NCI-H524 (cell line): ENCODE measurements around the gene SMYD3.
"Not testable (repeated sequence)": the region's sequence is repeated elsewhere in the genome, so short reads cannot be mapped to it uniquely, and the experiment has no call there.

Source experiments
- DNase-seq, 2 experiments: peaks; one replicate each; lab custom pipeline; 2025; lab: John Stamatoyannopoulos, UW

The SMYD3 gene

GRCh38 chr1:246032031-246032551 is 475.0 kb downstream of the SMYD3 start:
- peak in 1 of 2 experiments; percentile 55 for DNase-seq

GRCh38 chr1:246029616-246030015 is 477.5 kb downstream of the SMYD3 start:
- DNase-seq: no peak

- DNase-seq: not testable (repeated sequence)
Measured at GRCh38 chr1:246024118-246024517, 483.0 kb downstream of the SMYD3 start.

DNA sequence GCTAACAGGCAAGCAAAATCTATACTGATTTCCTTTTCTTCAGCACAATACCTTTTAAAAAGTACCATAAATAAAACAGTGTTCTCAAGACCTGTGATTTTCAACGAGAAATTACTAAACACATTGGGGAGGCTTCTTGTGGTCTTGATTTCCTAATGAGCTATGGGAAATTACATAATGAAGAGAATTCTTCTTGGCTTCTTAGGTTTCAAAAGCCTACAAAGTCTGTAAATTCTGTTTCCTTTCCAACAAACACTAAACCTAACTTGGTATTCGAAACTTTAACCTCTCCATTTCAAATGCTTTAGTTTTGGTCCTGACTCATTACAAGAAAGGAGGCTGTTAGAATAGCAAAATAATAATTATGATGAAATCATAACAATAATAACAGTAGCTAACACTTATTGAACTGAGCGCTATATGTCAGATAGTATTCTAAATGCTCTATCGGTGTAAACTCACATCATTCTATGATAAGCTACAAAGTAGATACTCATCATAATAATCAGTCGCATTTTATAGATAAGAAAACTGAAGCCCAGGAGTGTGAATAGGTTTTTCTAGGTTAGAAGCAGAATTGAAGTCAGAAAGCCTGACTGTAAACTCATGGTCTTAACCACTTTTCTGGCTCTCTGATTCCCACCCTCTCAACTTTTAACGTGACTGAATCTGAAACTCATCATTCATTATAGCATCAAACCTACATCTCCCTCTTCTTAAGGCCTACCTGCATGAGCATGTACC is 486.7 kb downstream of the SMYD3 start:
- no peak for DNase-seq

- no peak for DNase-seq
Measured at GRCh38 chr1:246018146-246018545, 488.9 kb downstream of the SMYD3 start.

DNA sequence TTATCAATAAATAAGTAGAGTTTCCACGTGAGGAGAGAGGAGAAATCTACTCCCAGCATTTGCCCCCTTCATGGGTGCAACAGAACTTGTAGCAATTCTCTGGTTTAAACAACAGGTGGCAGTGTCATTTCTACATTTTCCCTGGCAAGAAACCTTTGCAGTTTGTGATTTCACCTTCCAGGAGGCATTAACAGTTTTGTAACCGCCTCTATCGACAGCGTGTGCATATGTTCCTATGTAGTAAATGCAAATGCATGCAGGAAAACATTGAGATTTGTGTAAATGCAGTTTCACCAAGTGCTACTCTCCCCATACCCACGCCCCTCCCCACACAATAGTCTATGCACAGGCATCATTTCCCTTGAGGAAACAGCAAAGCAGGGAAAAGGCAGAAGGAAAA is 494.7 kb downstream of the SMYD3 start:
- DNase-seq: peak in 1 of 2 experiments; percentile 71

GRCh38 chr1:246010386-246010785 is 496.7 kb downstream of the SMYD3 start:
- DNase-seq: no peak

DNA sequence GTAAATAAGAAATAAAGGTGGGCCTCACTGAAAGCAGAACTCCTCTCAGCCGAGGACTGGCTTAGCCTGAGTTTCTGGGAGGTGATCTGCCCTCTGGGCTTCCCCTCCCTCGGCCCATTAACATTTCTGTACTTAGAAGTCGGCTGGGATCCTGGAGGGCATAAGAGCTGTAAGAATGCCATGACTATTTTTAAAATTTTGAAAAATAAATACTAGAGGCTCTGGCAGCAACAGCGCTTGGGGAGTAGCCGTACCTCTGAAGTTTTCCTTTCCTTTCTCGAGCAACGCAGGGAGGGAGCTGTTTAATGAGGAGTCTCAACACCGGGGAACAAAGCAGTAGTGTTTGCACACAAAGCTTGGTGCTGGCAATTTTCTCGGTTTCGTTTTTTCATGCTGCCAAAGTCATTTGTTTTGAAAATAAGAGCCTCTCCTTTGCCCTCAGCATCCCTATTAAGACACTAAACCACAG is 498.7 kb downstream of the SMYD3 start:
- DNase-seq: no peak

GRCh38 chr1:246005067-246005466 is 502.0 kb downstream of the SMYD3 start:
- DNase-seq: no peak

DNA sequence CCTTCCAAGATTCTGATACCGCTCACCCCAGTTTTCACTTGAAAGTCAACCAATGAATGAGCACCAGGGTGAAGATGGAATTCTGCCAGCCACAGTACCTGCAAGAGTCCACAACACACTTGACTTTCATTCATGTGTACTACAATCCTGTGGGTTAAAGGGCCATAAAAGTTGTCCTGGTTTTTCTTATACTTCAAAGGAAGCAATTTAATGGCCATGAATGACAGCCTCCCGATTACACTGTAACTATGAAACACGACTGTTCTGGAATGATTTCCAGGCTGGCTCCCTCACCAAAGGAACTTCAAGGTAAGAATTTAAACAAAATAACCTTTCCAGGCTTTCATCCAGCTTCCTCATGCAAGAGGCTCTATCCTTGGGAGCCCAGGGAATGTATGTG is 502.8 kb downstream of the SMYD3 start:
- DNase-seq: no peak

DNA sequence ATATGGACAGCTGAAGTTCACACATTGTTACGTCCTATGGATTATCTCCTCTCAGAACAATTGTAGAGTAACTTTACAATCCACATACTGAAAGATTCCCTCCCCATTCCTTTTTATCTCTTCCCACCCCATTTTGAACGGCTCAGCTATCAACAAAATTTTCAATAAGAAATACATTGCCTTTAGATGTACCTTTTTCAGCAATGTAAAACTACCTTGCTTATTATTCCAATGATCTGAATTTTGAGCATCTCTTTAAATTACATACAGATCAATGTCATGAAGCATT is 503.7 kb downstream of the SMYD3 start:
- no peak for DNase-seq

- DNase-seq: peak; percentile 63 to 83
Measured at GRCh38 chr1:246002725-246003441, 504.2 kb downstream of the SMYD3 start.

DNA sequence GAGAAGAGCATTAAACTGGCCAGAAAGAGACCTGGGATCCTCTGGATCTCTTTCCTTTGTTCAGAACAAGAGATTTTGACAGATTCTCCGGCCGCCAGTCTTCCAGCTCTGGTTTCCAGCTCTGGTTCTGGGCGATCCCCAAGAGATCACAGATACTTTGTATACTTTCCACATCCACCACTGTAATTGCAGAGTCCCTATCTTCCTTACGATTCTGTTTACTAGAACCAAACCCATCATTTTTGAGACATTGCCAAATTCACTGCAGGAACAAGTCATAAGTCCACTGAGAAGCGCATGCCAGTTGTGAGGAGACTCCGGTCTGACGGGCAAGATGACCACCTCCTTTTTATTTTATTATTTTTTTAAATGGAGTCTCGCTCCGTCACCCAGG is 505.2 kb downstream of the SMYD3 start:
- no peak for DNase-seq

DNA sequence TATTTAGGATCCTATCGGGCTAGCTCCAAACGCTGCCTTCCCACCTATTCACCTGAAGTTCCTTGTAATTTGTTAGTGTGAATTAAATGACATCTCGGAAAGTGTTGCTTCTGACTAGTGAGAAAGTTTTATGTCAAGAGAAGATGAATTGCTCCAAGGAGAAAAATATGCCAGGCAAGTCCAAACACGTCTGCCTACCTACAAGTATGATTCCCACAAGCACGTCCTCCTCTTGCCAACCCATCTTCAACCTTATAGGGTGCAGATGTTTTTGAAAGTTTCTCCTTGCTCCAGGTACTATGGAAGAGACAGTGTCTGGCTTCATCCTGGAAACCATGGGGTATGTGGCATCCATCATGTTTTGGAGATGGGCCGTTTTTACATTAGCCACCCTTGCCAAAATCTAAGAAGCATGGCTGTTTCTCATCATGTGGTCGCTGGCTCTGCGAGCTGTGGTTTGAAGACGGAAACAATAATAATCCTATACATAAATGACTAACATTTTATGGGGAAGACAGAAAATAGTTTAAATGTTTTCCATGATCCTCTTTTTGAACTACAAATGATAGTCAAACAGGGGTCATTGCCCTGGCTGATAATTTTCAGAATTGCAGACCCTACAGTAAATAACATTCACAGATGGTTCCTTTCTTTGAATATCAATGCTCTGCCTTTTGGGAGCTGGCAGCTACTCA is 505.8 kb downstream of the SMYD3 start:
- no peak for DNase-seq

DNA sequence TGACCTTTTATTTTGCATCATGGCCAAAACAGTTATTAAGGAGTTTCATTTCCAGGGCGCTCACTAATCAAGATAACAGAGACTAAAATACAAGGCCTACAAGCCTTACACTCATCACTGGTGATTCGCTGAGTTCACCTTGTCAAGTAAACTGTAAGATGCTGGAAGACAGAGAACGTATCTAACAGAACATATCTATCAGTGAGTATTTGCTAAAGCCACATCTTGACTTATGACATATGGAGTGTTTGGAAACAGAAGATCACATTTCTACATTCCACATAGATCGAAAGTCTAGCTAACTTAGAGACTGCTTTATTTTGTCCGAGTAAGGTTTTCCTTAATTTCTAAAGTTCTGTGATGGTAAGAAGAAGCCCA is 506.5 kb downstream of the SMYD3 start:
- DNase-seq: no peak

- DNase-seq: no peak
Measured at GRCh38 chr1:245999697-246000637, 507.1 kb downstream of the SMYD3 start.

DNA sequence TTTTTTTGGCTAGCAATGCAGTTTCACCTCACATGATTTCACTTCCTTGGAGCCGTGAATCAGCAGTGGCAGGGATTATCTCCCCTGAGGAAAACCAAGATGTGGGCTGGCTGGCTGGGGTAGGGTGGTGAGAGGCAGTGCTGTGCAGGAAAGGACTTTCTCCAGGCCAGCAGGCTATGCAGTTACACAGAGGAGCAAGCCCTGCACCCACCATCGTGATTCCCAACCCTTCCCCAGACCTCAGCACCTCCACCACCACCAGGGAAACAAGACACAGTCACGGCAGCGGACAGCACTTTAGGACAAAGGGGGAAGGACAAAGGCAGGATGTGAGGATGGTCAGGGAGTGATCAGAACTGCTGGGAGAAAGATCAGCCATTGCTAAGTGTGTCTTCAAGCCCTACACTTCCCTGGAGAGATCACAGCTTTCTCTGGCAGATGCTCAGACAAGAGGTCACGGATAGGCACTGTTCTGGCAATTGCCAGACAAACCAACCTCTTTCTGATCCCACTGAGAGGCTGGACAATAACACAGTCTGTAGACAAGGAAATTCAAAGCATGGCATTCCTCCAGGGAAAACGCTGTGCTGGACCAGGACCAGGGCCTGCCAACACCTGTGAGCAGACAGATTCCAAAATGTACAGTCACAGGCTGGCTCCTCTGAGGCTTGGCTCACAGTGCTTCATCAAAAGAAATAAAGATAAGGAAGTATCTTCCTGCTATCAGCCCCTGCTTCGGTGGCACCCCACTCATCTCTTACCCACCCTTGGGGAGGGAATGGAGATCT is 509.4 kb downstream of the SMYD3 start:
- DNase-seq: no peak

GRCh38 chr1:245996811-245997210 is 510.3 kb downstream of the SMYD3 start:
- no peak for DNase-seq

GRCh38 chr1:245995474-245995873 is 511.6 kb downstream of the SMYD3 start:
- no peak for DNase-seq

DNA sequence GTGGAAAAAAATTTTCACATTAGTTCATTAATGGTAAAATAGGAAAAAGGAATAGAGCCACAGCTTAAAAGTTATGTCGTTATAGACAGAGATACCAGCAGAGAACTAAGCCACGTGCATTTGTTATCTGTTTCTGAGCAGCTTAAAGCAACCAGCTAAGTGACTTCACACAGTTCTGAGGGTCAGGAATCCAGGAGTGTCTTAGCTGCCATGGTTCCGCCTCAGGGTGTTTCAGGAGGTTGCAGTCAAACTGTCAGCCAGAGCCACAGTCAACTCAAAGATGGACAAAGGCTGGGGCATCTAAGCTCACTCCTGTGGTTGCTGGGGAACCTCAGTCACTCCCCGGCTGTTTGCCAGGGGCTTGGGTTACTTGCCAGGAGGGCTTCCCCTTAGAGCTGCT is 515.8 kb downstream of the SMYD3 start:
- DNase-seq: no peak
